Measurements from ENCODE around the gene RAD54L2. TPM values are rescaled to one million over a fixed set of nuclear protein-coding genes. Genes with fewer than 3 reads are reported as not detected.
"Not testable (repeated sequence)": the region's sequence is repeated elsewhere in the genome, so short reads cannot be mapped to it uniquely, and the experiment has no call there.

The RAD54L2 gene
- total RNA-seq, 2 experiments from 2014 or later, result 24.1 to 24.6 TPM

DNA sequence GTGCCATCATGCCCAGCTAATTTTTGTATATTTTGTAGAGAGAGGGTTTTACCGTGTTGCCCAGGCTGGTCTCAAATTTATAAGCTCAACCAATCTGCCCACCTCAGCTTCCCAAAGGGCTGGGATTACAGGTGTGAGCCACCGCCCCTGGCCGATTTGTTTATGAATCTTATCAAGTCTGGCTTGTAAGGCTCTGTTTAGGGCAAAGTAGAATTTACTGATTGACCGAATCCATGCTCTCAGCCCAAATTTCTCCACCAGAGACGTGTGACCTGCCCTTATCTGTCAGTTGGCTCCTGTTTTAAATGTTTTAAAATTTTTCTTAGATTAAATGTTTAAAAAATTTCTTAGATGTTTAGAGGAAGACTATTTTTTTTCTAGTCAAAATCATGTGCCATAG lies 19.5 kb downstream of the RAD54L2 start:
- ATAC-seq (no peak), DNase-seq (no peak)
- no peaks in the 10 kb centered on the region for H3K9me3 Mint-ChIP-seq
- peaks cover 12% of the 10 kb centered on the region for H3K36me3 Mint-ChIP-seq (ENCODE audit: low read depth)
- intact Hi-C loops (cut with micrococcal nuclease), result no loop called here
- no peak overlapping the region for H3K4me3 Mint-ChIP-seq
- no peak overlapping the region for H3K27ac Mint-ChIP-seq
- POLR2A ChIA-PET, result no interaction called here
- CTCF ChIA-PET, result interaction anchor here (0.5 kb wide), 1 partner anchor 124 kb away, joined by 3 read pairs; no protein-coding TSS in a partner anchor
- TF ChIP-seq, protein P1, sequence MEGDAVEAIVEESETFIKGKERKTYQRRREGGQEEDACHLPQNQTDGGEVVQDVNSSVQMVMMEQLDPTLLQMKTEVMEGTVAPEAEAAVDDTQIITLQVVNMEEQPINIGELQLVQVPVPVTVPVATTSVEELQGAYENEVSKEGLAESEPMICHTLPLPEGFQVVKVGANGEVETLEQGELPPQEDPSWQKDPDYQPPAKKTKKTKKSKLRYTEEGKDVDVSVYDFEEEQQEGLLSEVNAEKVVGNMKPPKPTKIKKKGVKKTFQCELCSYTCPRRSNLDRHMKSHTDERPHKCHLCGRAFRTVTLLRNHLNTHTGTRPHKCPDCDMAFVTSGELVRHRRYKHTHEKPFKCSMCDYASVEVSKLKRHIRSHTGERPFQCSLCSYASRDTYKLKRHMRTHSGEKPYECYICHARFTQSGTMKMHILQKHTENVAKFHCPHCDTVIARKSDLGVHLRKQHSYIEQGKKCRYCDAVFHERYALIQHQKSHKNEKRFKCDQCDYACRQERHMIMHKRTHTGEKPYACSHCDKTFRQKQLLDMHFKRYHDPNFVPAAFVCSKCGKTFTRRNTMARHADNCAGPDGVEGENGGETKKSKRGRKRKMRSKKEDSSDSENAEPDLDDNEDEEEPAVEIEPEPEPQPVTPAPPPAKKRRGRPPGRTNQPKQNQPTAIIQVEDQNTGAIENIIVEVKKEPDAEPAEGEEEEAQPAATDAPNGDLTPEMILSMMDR (IDR thresholded peaks at IDR 0.05), result no peak
- H3K4me1 Mint-ChIP-seq (ENCODE audit: low read depth), result peaks cover 9% of the 10 kb centered on the region
- H3K27me3 Mint-ChIP-seq, result no peaks in the 10 kb centered on the region

DNA sequence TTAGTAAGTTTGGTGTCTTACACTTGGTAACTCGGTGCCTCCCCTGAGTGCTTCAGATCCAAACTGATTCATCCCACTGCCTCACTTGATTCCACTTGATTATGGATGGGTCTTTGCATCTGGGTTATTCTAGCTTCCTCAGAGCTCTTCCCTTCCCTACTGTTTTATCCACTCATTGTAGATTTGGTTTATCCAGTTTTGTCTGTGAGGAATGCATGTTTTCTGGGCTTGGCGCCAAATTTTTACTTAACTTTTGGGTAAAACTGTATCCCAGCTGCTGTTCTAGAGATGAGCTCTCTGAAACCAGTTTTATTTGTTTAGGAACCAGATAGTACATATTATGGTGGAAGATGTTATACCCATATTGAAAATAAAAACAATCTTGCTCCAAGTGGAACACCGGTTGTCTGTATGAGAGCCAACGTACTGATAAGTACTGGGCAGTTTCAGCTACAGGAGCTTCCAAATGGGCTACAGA lies 20.9 kb downstream of the RAD54L2 start:
- intact Hi-C loops (cut with micrococcal nuclease), result no loop called here
- ATAC-seq, result no peak
- ChIA-PET POLR2A (interaction anchor here (1.2 kb wide), 1 partner anchor 13 kb away, joined by 4 read pairs; no protein-coding TSS in a partner anchor), CTCF (interaction anchor here (1.1 to 1.8 kb wide), 2 partner anchors 20 to 110 kb away, joined by 3 to 5 read pairs; no protein-coding TSS in a partner anchor)
- Mint-ChIP-seq H3K4me1 (ENCODE audit: low read depth) (peaks cover 13% of the 10 kb centered on the region), H3K36me3 (ENCODE audit: low read depth) (peaks cover 8% of the 10 kb centered on the region), H3K27me3 (no peaks in the 10 kb centered on the region), H3K9me3 (no peaks in the 10 kb centered on the region), H3K27ac (no peak overlapping the region), H3K4me3 (no peak overlapping the region)
- TF ChIP-seq, protein P1 (IDR thresholded peaks at IDR 0.05), result no peak
- no peak for DNase-seq

DNA sequence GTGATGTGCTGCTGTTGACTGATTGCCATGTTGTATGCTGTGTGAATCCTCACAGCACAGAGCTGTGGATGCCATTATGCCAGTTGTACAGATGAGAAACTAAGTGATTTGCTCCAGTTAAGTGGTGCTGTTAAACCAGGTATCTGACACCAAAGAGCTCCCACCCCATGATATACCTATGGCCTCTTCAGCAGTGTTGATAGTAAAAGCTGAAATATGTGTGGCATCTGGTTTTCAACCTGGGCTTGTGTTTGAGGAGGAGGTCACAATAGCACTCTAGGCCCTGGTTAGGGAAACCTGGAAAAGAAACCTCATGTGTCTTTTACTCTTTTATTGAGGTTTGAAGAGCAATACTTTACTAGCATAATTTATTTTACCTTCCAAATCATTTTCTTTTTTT lies 21.4 kb downstream of the RAD54L2 start:
- intact Hi-C loops (cut with micrococcal nuclease), result no loop called here
- Mint-ChIP-seq H3K27ac (no peak overlapping the region), H3K36me3 (ENCODE audit: low read depth) (peaks cover 8% of the 10 kb centered on the region), H3K4me1 (ENCODE audit: low read depth) (peaks cover 13% of the 10 kb centered on the region), H3K9me3 (no peaks in the 10 kb centered on the region), H3K4me3 (no peak overlapping the region), H3K27me3 (no peaks in the 10 kb centered on the region)
- TF ChIP-seq, protein P1 (IDR thresholded peaks at IDR 0.05), result no peak
- ATAC-seq (no peak), DNase-seq (no peak)
- ChIA-PET POLR2A (interaction anchor here (1.2 kb wide), 1 partner anchor 13 kb away, joined by 4 read pairs; no protein-coding TSS in a partner anchor), CTCF (interaction anchor here (1.1 to 1.8 kb wide), 2 partner anchors 21 to 110 kb away, joined by 3 to 5 read pairs; no protein-coding TSS in a partner anchor)

DNA sequence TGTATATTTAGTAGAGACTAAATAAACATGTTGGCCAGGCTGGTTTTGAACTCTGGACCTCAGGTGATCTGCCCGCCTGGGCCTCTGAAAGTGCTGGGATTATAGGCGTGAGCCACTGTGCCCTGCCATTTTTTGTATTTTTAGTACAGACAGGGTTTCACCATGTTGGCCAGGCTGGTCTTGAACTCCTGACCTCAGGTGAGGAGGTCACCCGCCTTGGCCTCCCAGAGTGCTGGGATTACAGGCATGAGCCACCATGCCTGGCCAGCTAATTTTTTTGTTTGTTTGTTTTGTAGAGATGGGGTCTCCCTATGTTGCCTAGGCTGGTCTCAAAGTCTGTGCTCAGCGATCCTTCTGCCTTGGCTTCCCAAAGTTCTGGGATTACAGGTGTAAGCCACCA lies 23.9 kb downstream of the RAD54L2 start:
- H3K36me3 Mint-ChIP-seq (ENCODE audit: low read depth), result peaks cover 12% of the 10 kb centered on the region
- POLR2A ChIA-PET; H3K27ac Mint-ChIP-seq; DNase-seq; H3K27me3 Mint-ChIP-seq; H3K4me3 Mint-ChIP-seq; H3K9me3 Mint-ChIP-seq; intact Hi-C loops (cut with micrococcal nuclease); ATAC-seq: not testable (repeated sequence)
- CTCF ChIA-PET, result interaction anchor here (2.8 kb wide), 1 partner anchor 107 kb away, joined by 7 read pairs; no protein-coding TSS in a partner anchor
- H3K4me1 Mint-ChIP-seq (ENCODE audit: low read depth), result peaks cover 19% of the 10 kb centered on the region

DNA sequence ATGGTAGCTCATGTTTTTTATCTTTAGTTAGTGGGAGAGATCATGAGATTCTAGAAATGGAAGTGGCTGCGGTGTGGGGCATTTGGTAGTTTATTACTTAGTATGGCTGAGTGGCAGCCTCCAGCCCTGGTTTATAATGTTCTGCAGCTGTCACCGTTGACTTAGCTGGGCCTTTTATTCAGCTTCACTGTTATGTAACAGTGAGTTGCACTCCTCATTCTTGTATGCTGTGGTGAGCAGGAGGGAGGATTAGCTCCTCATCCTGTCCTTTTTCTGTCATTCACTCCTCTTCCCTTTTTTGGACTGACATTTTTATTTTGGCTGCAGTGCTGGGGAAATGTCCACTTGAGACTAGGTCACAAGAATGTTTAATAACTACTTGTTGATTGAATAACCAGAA lies 29.5 kb downstream of the RAD54L2 start:
- H3K36me3 Mint-ChIP-seq (ENCODE audit: low read depth), result peaks cover 13% of the 10 kb centered on the region
- ChIA-PET POLR2A (interaction anchor here (0.6 kb wide), 1 partner anchor 127 kb away, joined by 3 read pairs; no protein-coding TSS in a partner anchor), CTCF (interaction anchor here (0.7 to 2.1 kb wide), 5 partner anchors 28 to 133 kb away, joined by 3 to 10 read pairs (median 3); no protein-coding TSS in a partner anchor)
- peaks cover 14% of the 10 kb centered on the region for H3K4me1 Mint-ChIP-seq (ENCODE audit: low read depth)
- H3K27me3 Mint-ChIP-seq, result no peaks in the 10 kb centered on the region
- ATAC-seq (no peak), DNase-seq (no peak)
- H3K27ac Mint-ChIP-seq, result no peak overlapping the region
- TF ChIP-seq, protein P1 (IDR thresholded peaks at IDR 0.05), result no peak
- H3K9me3 Mint-ChIP-seq, result no peaks in the 10 kb centered on the region
- intact Hi-C loops (cut with micrococcal nuclease), result no loop called here
- H3K4me3 Mint-ChIP-seq, result no peak overlapping the region
